ENCODE data around the gene PLA2G6. TPM values are rescaled to one million over a fixed set of nuclear protein-coding genes. Genes with fewer than 3 reads are reported as not detected.

PLA2G6 gene
- total RNA-seq, 2 experiments from 2014 or later = 48.8 to 50.2 TPM

DNA sequence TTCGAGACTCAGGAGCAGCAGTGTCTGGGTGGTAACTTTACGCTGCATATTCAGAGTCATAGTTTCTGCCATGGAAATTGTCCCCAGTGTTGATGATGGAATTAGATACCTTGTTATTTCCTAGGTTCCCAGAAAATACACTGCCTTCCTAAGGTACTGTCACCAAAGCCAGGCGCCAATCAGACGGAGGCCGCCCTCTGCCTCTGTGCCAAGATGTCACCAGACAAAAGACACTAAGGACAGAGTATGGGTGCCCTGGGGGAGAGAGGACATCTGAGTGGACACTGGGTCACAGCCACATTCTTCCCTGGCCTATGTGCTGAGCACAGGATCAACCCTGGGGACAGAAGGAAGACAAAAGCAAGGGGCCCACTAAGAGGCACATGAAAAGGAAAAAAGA, 11.2 kb downstream of the PLA2G6 start:
- H3K4me1 Mint-ChIP-seq (ENCODE audit: low read depth) = peaks cover 7% of the 10 kb centered on the region
- Histone ChIP-seq H3K4me1 (ENCODE audit: insufficient read depth, low read length) (peaks cover 10% of the 10 kb centered on the region), H3K27me3 (ENCODE audit: control insufficient read depth in 1 of 2, insufficient read depth in 2 of 2, low read length in 2 of 2) (no peaks in the 10 kb centered on the region), H3K4me3 (ENCODE audit: low read length) (no peak overlapping the region), H3K27ac (ENCODE audit: low read depth in 1 of 2, low read length in 2 of 2) (no peak overlapping the region), H3K9me3 (ENCODE audit: control insufficient read depth in 1 of 2, insufficient read depth in 1 of 2, low read length in 2 of 2) (no peaks in the 10 kb centered on the region), H3K36me3 (ENCODE audit: insufficient read depth, low read length) (peaks cover 33% of the 10 kb centered on the region)
- POLR2A ChIA-PET = interaction anchor here (0.7 kb wide), 1 partner anchor 10 kb away, joined by 3 read pairs; no protein-coding TSS in a partner anchor
- ATAC-seq (ENCODE audit: poor library complexity) (no peak), DNase-seq (no peak)
- peaks cover 26% of the 10 kb centered on the region for H3K36me3 Mint-ChIP-seq (ENCODE audit: low read depth)
- CTCF ChIA-PET = interaction anchor here (0.7 kb wide), 1 partner anchor 12 kb away, joined by 3 read pairs; no protein-coding TSS in a partner anchor
- intact Hi-C loops (cut with DNase I, micrococcal nuclease) = no loop called here
- H3K4me3 Mint-ChIP-seq = no peak overlapping the region
- no peak overlapping the region for H3K27ac Mint-ChIP-seq
- no peaks in the 10 kb centered on the region for H3K27me3 Mint-ChIP-seq
- TF ChIP-seq, protein P1, sequence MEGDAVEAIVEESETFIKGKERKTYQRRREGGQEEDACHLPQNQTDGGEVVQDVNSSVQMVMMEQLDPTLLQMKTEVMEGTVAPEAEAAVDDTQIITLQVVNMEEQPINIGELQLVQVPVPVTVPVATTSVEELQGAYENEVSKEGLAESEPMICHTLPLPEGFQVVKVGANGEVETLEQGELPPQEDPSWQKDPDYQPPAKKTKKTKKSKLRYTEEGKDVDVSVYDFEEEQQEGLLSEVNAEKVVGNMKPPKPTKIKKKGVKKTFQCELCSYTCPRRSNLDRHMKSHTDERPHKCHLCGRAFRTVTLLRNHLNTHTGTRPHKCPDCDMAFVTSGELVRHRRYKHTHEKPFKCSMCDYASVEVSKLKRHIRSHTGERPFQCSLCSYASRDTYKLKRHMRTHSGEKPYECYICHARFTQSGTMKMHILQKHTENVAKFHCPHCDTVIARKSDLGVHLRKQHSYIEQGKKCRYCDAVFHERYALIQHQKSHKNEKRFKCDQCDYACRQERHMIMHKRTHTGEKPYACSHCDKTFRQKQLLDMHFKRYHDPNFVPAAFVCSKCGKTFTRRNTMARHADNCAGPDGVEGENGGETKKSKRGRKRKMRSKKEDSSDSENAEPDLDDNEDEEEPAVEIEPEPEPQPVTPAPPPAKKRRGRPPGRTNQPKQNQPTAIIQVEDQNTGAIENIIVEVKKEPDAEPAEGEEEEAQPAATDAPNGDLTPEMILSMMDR (IDR thresholded peaks at IDR 0.05) = no peak
- no peaks in the 10 kb centered on the region for H3K9me3 Mint-ChIP-seq

GRCh38 chr22:38169116-38169515, 12.5 kb downstream of the PLA2G6 start:
- Histone ChIP-seq H3K4me1 (ENCODE audit: insufficient read depth, low read length) (peaks cover 10% of the 10 kb centered on the region), H3K36me3 (ENCODE audit: insufficient read depth, low read length) (peaks cover 44% of the 10 kb centered on the region), H3K4me3 (ENCODE audit: low read length) (no peak overlapping the region), H3K9me3 (ENCODE audit: control insufficient read depth in 1 of 2, insufficient read depth in 1 of 2, low read length in 2 of 2) (no peaks in the 10 kb centered on the region), H3K27me3 (ENCODE audit: control insufficient read depth in 1 of 2, insufficient read depth in 2 of 2, low read length in 2 of 2) (no peaks in the 10 kb centered on the region), H3K27ac (ENCODE audit: low read depth in 1 of 2, low read length in 2 of 2) (no peak overlapping the region)
- Mint-ChIP-seq H3K9me3 (no peaks in the 10 kb centered on the region), H3K27me3 (no peaks in the 10 kb centered on the region), H3K27ac (no peak overlapping the region), H3K4me1 (ENCODE audit: low read depth) (peaks cover 7% of the 10 kb centered on the region), H3K36me3 (ENCODE audit: low read depth) (peaks cover 39% of the 10 kb centered on the region), H3K4me3 (no peak overlapping the region)
- ChIA-PET POLR2A (no interaction called here), CTCF (no interaction called here)
- DNase-seq = no peak
- TF ChIP-seq, protein P1 (IDR thresholded peaks at IDR 0.05) = no peak
- no peak for ATAC-seq (ENCODE audit: poor library complexity)
- intact Hi-C loops (cut with DNase I, micrococcal nuclease) = no loop called here

- H3K27me3 Mint-ChIP-seq = no peaks in the 10 kb centered on the region
- no peaks in the 10 kb centered on the region for H3K27me3 ChIP-seq (ENCODE audit: control insufficient read depth in 1 of 2, insufficient read depth in 2 of 2, low read length in 2 of 2)
- ChIA-PET POLR2A (no interaction called here), CTCF (interaction anchor here (0.6 kb wide), 1 partner anchor 20 kb away, joined by 3 read pairs; no protein-coding TSS in a partner anchor)
- peaks cover 45% of the 10 kb centered on the region for H3K36me3 Mint-ChIP-seq (ENCODE audit: low read depth)
- no peaks in the 10 kb centered on the region for H3K9me3 Mint-ChIP-seq
- H3K4me3 ChIP-seq (ENCODE audit: low read length) = no peak overlapping the region
- H3K27ac Mint-ChIP-seq = no peak overlapping the region
- TF ChIP-seq, protein P1 (IDR thresholded peaks at IDR 0.05) = no peak
- peaks cover 7% of the 10 kb centered on the region for H3K4me1 ChIP-seq (ENCODE audit: insufficient read depth, low read length)
- H3K9me3 ChIP-seq (ENCODE audit: control insufficient read depth in 1 of 2, insufficient read depth in 1 of 2, low read length in 2 of 2) = no peaks in the 10 kb centered on the region
- no peak for DNase-seq
- peaks cover 4% of the 10 kb centered on the region for H3K4me1 Mint-ChIP-seq (ENCODE audit: low read depth)
- no peak overlapping the region for H3K27ac ChIP-seq (ENCODE audit: low read depth in 1 of 2, low read length in 2 of 2)
- intact Hi-C loops (cut with DNase I, micrococcal nuclease) = no loop called here
- H3K4me3 Mint-ChIP-seq = no peak overlapping the region
- ATAC-seq (ENCODE audit: poor library complexity) = no peak
- peaks cover 45% of the 10 kb centered on the region for H3K36me3 ChIP-seq (ENCODE audit: insufficient read depth, low read length)
Measured at GRCh38 chr22:38167988-38168407, 13.6 kb downstream of the PLA2G6 start.

Data from CD4-positive, alpha-beta T cell (primary cell).